Measurements from ENCODE around the gene MAPKAPK2. TPM values are rescaled to one million over a fixed set of nuclear protein-coding genes. Genes with fewer than 3 reads are reported as not detected.

Gene MAPKAPK2
- total RNA-seq, 4 donors from 2014 or later, result 45.0 to 77.4 (median 55.5) TPM

DNA sequence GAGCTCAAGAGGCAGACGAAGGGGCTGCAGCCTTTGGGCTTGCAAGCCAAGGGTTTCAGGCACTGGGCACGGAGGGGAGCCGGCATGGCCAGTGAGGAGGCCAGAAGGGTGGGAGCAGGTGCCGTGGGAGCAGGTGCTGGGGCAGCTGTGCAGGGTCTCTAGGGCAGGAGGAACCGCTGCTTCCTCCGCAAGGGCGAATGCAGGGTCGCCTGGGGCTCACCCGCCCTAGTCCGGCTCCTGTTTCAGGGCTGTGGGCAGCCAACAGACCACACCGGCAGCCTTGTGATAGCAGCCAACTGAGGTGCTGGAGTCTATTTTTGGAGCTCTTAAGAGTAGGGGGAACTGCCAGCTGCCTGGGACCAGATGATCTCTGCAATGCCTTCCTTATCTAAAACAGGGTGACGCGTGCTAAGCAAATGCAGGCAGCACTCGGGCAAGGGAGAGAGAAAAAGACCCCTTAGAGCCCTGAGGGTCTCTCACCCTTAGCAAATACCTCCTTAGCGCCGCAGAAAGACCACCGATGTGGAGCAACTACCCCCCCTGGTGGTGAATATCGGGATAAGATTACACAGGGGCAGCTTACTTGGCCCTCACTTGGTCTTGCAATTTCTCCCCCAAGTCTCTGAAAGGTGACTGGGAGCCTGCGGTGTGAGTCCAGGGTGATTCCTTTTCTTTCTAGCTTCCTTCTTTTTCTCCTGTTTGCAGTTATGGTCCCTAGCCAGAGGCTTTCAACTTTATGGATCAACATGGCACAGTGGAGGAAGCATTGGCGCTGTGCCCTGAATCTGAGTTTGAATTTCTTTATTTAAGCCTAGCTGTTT lies 20.7 kb upstream of the MAPKAPK2 start:
- H3K4me3 ChIP-seq, result peak overlapping the region in 1 of 2 donors; percentile 23

DNA sequence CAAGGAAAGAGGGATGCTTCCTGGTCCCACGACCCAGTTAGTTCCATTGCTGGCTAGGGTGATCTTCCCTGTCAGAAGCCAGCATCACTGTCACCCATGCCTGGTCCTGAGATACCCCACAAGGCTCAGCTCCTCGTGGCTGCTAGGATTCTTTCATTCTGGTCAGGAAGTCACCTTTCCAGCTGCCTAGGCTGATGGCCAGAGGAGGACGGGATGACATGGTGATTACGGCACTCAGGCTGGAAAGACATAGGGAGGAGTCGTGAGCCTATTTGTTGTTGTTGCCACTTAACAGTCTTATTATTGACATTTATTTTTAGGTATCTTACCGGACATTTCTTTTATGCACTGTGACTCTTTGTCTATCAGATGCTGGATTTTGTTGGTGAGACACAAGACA lies 20.0 kb upstream of the MAPKAPK2 start:
- 45% methylated on average over 5 of the region's 6 CpGs; no CpG with 5 or more reads in 1 of the 2 donors for WGBS, 2 donors (ENCODE audit: low coverage in 1 of 2)
- H3K4me1 ChIP-seq, result peaks cover 0 to 20% (median 11%) of the 10 kb centered on the region in 3 donors
- no peak for TF ChIP-seq EP300 (IDR thresholded peaks at IDR 0.05)
- no peak for TF ChIP-seq POLR2A (IDR thresholded peaks at IDR 0.05)
- TF ChIP-seq, protein P1, sequence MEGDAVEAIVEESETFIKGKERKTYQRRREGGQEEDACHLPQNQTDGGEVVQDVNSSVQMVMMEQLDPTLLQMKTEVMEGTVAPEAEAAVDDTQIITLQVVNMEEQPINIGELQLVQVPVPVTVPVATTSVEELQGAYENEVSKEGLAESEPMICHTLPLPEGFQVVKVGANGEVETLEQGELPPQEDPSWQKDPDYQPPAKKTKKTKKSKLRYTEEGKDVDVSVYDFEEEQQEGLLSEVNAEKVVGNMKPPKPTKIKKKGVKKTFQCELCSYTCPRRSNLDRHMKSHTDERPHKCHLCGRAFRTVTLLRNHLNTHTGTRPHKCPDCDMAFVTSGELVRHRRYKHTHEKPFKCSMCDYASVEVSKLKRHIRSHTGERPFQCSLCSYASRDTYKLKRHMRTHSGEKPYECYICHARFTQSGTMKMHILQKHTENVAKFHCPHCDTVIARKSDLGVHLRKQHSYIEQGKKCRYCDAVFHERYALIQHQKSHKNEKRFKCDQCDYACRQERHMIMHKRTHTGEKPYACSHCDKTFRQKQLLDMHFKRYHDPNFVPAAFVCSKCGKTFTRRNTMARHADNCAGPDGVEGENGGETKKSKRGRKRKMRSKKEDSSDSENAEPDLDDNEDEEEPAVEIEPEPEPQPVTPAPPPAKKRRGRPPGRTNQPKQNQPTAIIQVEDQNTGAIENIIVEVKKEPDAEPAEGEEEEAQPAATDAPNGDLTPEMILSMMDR (IDR thresholded peaks at IDR 0.05), result no peak
- no peak for TF ChIP-seq POLR2AphosphoS5 (IDR thresholded peaks at IDR 0.05)
- H3K27ac ChIP-seq, result no peak overlapping the region
- no peaks in the 10 kb centered on the region for H3K27me3 ChIP-seq
- H3K36me3 ChIP-seq, result no peaks in the 10 kb centered on the region
- no peak overlapping the region for H3K4me3 ChIP-seq
- ATAC-seq, result no peak
- H3K9me3 ChIP-seq, result no peaks in the 10 kb centered on the region

More for the DNA sequence above, 20.7 kb upstream of the MAPKAPK2 start:
- Histone ChIP-seq H3K27ac (no peak overlapping the region), H3K27me3 (peaks cover 4% of the 10 kb centered on the region), H3K4me1 (peaks cover 0 to 22% (median 11%) of the 10 kb centered on the region in 3 donors), H3K36me3 (no peaks in the 10 kb centered on the region), H3K9me3 (no peaks in the 10 kb centered on the region)
- WGBS, 2 donors (ENCODE audit: low coverage in 1 of 2), result 13% methylated on average over 9 of the region's 20 CpGs; no CpG with 5 or more reads in 1 of the 2 donors
- ATAC-seq, result peak; percentile 50
- TF ChIP-seq POLR2A (IDR thresholded peaks at IDR 0.05), result no peak
- TF ChIP-seq, protein P1 (IDR thresholded peaks at IDR 0.05), result peak; percentile 79 to 96 (median 84)
- TF ChIP-seq POLR2AphosphoS5 (IDR thresholded peaks at IDR 0.05), result peak; percentile 20
- no peak for TF ChIP-seq EP300 (IDR thresholded peaks at IDR 0.05)

DNA sequence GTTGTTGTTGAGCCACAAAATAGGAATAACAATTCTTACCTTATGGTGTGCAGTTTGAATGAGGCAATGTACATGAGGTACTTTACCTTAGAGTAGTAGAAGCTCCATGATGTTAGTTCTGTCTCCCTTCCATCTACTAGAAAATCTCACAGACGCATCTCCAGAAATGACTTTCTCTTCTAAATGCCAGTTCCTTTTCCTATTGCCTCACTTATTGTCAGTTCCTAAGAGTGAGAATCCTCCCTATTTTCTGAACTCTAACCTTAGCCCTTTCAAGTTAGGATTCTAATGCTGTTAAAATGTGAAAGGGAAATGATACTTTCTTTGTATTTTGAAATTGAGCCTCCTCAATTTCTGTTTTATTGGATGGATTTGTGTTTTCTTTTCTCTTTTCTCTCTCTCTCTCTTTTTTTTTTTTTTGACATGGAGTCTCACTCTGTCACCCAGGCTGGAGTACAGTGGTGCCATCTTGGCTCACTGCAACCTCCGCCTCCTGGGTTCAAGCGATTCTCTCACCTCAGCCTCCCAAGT lies 18.6 kb upstream of the MAPKAPK2 start:
- no peak overlapping the region for H3K27ac ChIP-seq
- H3K27me3 ChIP-seq, result no peaks in the 10 kb centered on the region
- no peak for TF ChIP-seq POLR2AphosphoS5 (IDR thresholded peaks at IDR 0.05)
- TF ChIP-seq, protein P1 (IDR thresholded peaks at IDR 0.05), result no peak
- H3K4me1 ChIP-seq, result peaks cover 0 to 20% (median 11%) of the 10 kb centered on the region in 3 donors
- no peaks in the 10 kb centered on the region for H3K9me3 ChIP-seq
- no peak overlapping the region for H3K4me3 ChIP-seq
- no peaks in the 10 kb centered on the region for H3K36me3 ChIP-seq
- no peak for ATAC-seq
- WGBS, 2 donors (ENCODE audit: low coverage in 1 of 2), result 92 to 94% methylated on average over 3 of the region's 3 CpGs

DNA sequence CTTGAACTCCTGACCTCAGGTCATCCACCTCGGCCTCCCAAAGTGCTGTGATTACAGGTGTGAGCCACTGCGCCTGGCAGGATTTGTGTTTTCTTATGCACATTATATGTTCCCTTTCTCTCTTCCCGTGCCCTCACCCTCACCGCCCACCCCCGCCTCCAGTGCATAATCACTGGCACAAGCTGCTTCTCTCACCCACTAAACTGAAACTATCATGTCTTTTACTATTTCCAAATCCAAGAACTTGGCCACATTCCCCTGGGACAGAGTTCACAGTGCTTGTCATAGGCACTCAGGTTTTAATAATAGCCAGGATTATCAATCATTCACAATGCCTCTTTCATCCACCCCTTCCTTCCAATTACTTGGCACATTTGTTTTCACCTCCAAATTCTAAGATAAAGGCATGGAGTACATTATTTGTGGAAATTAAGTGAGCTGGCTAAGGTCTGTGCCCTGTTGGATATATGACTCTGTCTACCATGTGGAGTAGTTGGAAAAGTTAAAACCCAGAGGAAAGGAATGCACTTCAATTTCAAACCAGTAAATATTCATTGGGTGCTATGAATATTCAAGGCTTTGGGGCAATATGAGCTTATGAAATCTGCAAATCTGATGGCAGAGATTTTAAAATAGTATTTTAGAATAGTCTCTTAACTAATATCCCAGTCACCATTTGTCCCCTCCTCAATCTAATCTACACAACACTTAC lies 17.6 kb upstream of the MAPKAPK2 start:
- WGBS, 2 donors (ENCODE audit: low coverage in 1 of 2), result 69 to 87% methylated on average over 3 to 5 of the region's 5 CpGs
- ATAC-seq, result no peak

More for the DNA sequence above, 17.6 kb upstream of the MAPKAPK2 start:
- Histone ChIP-seq H3K27me3 (no peaks in the 10 kb centered on the region), H3K4me1 (peaks cover 0 to 26% (median 11%) of the 10 kb centered on the region in 3 donors), H3K36me3 (no peaks in the 10 kb centered on the region), H3K27ac (no peak overlapping the region), H3K4me3 (no peak overlapping the region), H3K9me3 (no peaks in the 10 kb centered on the region)
- TF ChIP-seq EP300 (IDR thresholded peaks at IDR 0.05) (no peak), POLR2AphosphoS5 (IDR thresholded peaks at IDR 0.05) (no peak), POLR2A (IDR thresholded peaks at IDR 0.05) (no peak)
- TF ChIP-seq, protein P1 (IDR thresholded peaks at IDR 0.05), result no peak
